GM12878 (cell line): ENCODE results near the gene DVL2. TPM values are rescaled to one million over a fixed set of nuclear protein-coding genes. Genes with fewer than 3 reads are reported as not detected.

Source experiments
- ASH2L ChIP-seq: fragments of 300-600, 200-600 bp; sonication (generic); IDR thresholded peaks from 2 replicates; pipeline ENCODE4 v1.6.1; 2017; ENCODE audit warnings: low read depth, mild to moderate bottlenecking, borderline replicate concordance
- ATF2 ChIP-seq: IDR thresholded peaks from 2 replicates; pipeline ENCODE4 v1.6.1; 2012; ENCODE audit warnings: low read length, inconsistent platforms
- ATF7 ChIP-seq: fragments of 450-650 bp; IDR thresholded peaks from 2 replicates; pipeline ENCODE4 v1.6.1; 2016; ENCODE audit warnings: low read depth, mild to moderate bottlenecking
- BCL11A ChIP-seq: IDR thresholded peaks from 2 replicates; pipeline ENCODE4 v1.6.1; 2011; ENCODE audit warnings: low read depth, low read length
- CEBPB ChIP-seq, 2 experiments: fragments of 150-350 bp in 1 of 2; IDR thresholded peaks; 2 replicates each; pipeline ENCODE4 v1.6.1; 2012 to 2014; ENCODE audit warnings: low read depth in 2 of 2, low read length in 2 of 2, borderline replicate concordance in 1 of 2, inconsistent platforms in 1 of 2
- DPF2 ChIP-seq: fragments of 450-650 bp; IDR thresholded peaks from 2 replicates; pipeline ENCODE4 v1.6.1; 2017; ENCODE audit warnings: mild to moderate bottlenecking
- EED ChIP-seq: sonication (generic); IDR thresholded peaks from 2 replicates; pipeline ENCODE4 v1.6.1; 2016; ENCODE audit warnings: antibody characterized with exemption, low read depth
- ESRRA ChIP-seq: IDR thresholded peaks from 2 replicates; pipeline ENCODE4 v1.6.1; 2012; ENCODE audit warnings: mild to moderate bottlenecking, low read length, improper control_type of control experiment
- FOXM1 ChIP-seq: IDR thresholded peaks from 2 replicates; pipeline ENCODE4 v1.6.1; 2012; ENCODE audit warnings: low read depth, mild to moderate bottlenecking, inconsistent platforms, low read length, moderate library complexity
- MXI1 ChIP-seq: fragments of 150-350 bp; IDR thresholded peaks from 2 replicates; pipeline ENCODE4 v1.6.1; 2011; ENCODE audit warnings: low read depth, mild to moderate bottlenecking, inconsistent platforms, low read length, improper control_type of control experiment
- PML ChIP-seq: IDR thresholded peaks from 2 replicates; pipeline ENCODE4 v1.6.1; 2012; ENCODE audit warnings: low read length, inconsistent platforms
- RAD21 ChIP-seq: IDR thresholded peaks from 2 replicates; pipeline ENCODE4 v1.6.1; 2011; ENCODE audit warnings: mild to moderate bottlenecking, low read depth, low read length, moderate library complexity; ENCODE audit not compliant: insufficient read depth
- REST ChIP-seq: IDR thresholded peaks from 2 replicates; pipeline ENCODE4 v1.6.1; 2012; ENCODE audit warnings: mild to moderate bottlenecking, low read depth, low read length
- SUPT20H ChIP-seq: IDR thresholded peaks from 2 replicates; pipeline ENCODE4 v1.6.1; 2011; ENCODE audit warnings: low read depth, mild to moderate bottlenecking, low read length, moderate library complexity, borderline replicate concordance; ENCODE audit not compliant: control insufficient read depth
- TBL1XR1 ChIP-seq: IDR thresholded peaks from 2 replicates; pipeline ENCODE4 v1.6.1; 2012; ENCODE audit warnings: low read depth, low read length, improper control_type of control experiment
- TCF12 ChIP-seq: IDR thresholded peaks from 2 replicates; pipeline ENCODE4 v1.6.1; 2011; ENCODE audit warnings: low read depth, mild to moderate bottlenecking, low read length
- ZNF207 ChIP-seq: fragments of 450-650 bp; IDR thresholded peaks from 2 replicates; pipeline ENCODE4 v1.6.1; 2014; ENCODE audit warnings: antibody characterized with exemption, mild to moderate bottlenecking, borderline replicate concordance
- ZNF592 ChIP-seq: fragments of 450-650 bp; IDR thresholded peaks from 2 replicates; pipeline ENCODE4 v1.6.1; 2017; ENCODE audit warnings: mild to moderate bottlenecking, moderate library complexity
- ZSCAN29 ChIP-seq: fragments of 450-650 bp; IDR thresholded peaks from 2 replicates; pipeline ENCODE4 v1.6.1; 2017; ENCODE audit warnings: mild to moderate bottlenecking, moderate library complexity
- polyA plus RNA-seq, 11 experiments: library from polyadenylated mRNA; depleted of rRNA in 4 of 11; unstranded in 6 of 11; stranded (reverse) in 5 of 11; fragments of >200 nt; fragmentation: Nextera tagmentation in 4 of 11; fragmentation: Illumina TruSeq in 1 of 11; extraction: Ambion mirVana in 4 of 11; extraction: Trizol in 1 of 11; gene quantifications; 1 replicate in 1 of 11; 2 replicates in 10 of 11; pipeline versions ENCODE4 v1.2.1 to v1.2.3, GENCODE V29; 2011 to 2016; ENCODE audit warnings: inconsistent platforms in 2 of 11, missing spikeins in 2 of 11, low read depth in 1 of 11
- total RNA-seq, 4 experiments: library from RNA; depleted of rRNA in 3 of 4; stranded (reverse); fragments of >200 nt in 3 of 4; fragmentation: Illumina TruSeq in 1 of 4; extraction: Trizol in 1 of 4; gene quantifications; 2 replicates each; pipeline versions ENCODE4 v1.2.1 to v1.2.3, GENCODE V29; 2013 to 2021

Gene DVL2
- total and polyA plus RNA-seq, 10 of the 15 experiments (the other 5 are each of a cell fraction or from before 2014, with no cell fraction given): 0.97 to 44.8 (median 23.2) TPM

- TF ChIP-seq TBL1XR1 (no peak), RAD21 (no peak), SUPT20H (no peak), CEBPB (IDR thresholded peaks at IDR 0.05; ENCODE audit: borderline replicate concordance in 1 of 2, low read depth in 2 of 2, low read length in 2 of 2) (no peak), ZSCAN29 (no peak), ZNF207 (no peak), ESRRA (no peak), ATF7 (no peak), EED (no peak; the same call in 1 of the 2 replicates), PML (no peak), MXI1 (no peak), ASH2L (no peak), REST (no peak), ATF2 (no peak), DPF2 (0 out of 2 replicates have a peak, but pooled peaks have one; percentile 68), FOXM1 (no peak), ZNF592 (no peak), TCF12 (0 out of 2 replicates have a peak, but pooled peaks have one; percentile 17), BCL11A (no peak)
Measured at GRCh38 chr17:7241783-7242716, 7.7 kb upstream of the DVL2 start, which contains the start of gene GABARAP (continued).
